Ishikawa (cell line): ENCODE measurements around the gene UBE4B.

Experiments used
- CEBPB ChIP-seq: IDR thresholded peaks from 2 replicates; pipeline ENCODE4 v1.6.1; 2012
- CREB1 ChIP-seq: IDR thresholded peaks from 2 replicates; pipeline ENCODE4 v1.6.1; 2012; ENCODE audit warnings: low read depth
- EGR1 ChIP-seq: IDR thresholded peaks from 2 replicates; pipeline ENCODE4 v1.6.1; 2012
- EP300 ChIP-seq: IDR thresholded peaks from 2 replicates; pipeline ENCODE4 v1.6.1; 2012; ENCODE audit warnings: borderline replicate concordance
- FOXM1 ChIP-seq: IDR thresholded peaks from 2 replicates; pipeline ENCODE4 v1.6.1; 2012; ENCODE audit warnings: low read depth, borderline replicate concordance
- MAX ChIP-seq: IDR thresholded peaks from 2 replicates; pipeline ENCODE4 v1.6.1; 2012
- NFIC ChIP-seq: IDR thresholded peaks from 2 replicates; pipeline ENCODE4 v1.6.1; 2012
- RAD21 ChIP-seq: IDR thresholded peaks from 2 replicates; pipeline ENCODE4 v1.6.1; 2012; ENCODE audit warnings: low read depth
- TAF1 ChIP-seq: IDR thresholded peaks from 2 replicates; pipeline ENCODE4 v1.6.1; 2012; ENCODE audit warnings: low read depth, mild to moderate bottlenecking
- TCF12 ChIP-seq: IDR thresholded peaks from 2 replicates; pipeline ENCODE4 v1.6.1; 2012; ENCODE audit warnings: low read depth
- TEAD4 ChIP-seq: IDR thresholded peaks from 2 replicates; pipeline ENCODE4 v1.6.1; 2012
- USF1 ChIP-seq: IDR thresholded peaks from 2 replicates; pipeline ENCODE4 v1.6.1; 2012
- YY1 ChIP-seq: IDR thresholded peaks from 2 replicates; pipeline ENCODE4 v1.6.1; 2012; ENCODE audit warnings: low read depth
- ZBTB7A ChIP-seq: IDR thresholded peaks from 2 replicates; pipeline ENCODE4 v1.6.1; 2012; ENCODE audit warnings: low read depth
- TF ChIP-seq, protein P1 (sequence below): IDR thresholded peaks from 2 replicates; pipeline ENCODE4 v1.6.1; 2012; ENCODE audit warnings: low read depth, mild to moderate bottlenecking

The UBE4B gene

GRCh38 chr1:10177876-10178275 lies 145.1 kb downstream of the UBE4B start:
- TF ChIP-seq YY1 (no peak), TCF12 (no peak), EGR1 (no peak), ZBTB7A (no peak), TAF1 (no peak), USF1 (no peak), CEBPB (no peak), RAD21 (no peak), MAX (no peak), NFIC (no peak), FOXM1 (no peak), TEAD4 (no peak), CREB1 (no peak), EP300 (no peak)
- TF ChIP-seq, protein P1, sequence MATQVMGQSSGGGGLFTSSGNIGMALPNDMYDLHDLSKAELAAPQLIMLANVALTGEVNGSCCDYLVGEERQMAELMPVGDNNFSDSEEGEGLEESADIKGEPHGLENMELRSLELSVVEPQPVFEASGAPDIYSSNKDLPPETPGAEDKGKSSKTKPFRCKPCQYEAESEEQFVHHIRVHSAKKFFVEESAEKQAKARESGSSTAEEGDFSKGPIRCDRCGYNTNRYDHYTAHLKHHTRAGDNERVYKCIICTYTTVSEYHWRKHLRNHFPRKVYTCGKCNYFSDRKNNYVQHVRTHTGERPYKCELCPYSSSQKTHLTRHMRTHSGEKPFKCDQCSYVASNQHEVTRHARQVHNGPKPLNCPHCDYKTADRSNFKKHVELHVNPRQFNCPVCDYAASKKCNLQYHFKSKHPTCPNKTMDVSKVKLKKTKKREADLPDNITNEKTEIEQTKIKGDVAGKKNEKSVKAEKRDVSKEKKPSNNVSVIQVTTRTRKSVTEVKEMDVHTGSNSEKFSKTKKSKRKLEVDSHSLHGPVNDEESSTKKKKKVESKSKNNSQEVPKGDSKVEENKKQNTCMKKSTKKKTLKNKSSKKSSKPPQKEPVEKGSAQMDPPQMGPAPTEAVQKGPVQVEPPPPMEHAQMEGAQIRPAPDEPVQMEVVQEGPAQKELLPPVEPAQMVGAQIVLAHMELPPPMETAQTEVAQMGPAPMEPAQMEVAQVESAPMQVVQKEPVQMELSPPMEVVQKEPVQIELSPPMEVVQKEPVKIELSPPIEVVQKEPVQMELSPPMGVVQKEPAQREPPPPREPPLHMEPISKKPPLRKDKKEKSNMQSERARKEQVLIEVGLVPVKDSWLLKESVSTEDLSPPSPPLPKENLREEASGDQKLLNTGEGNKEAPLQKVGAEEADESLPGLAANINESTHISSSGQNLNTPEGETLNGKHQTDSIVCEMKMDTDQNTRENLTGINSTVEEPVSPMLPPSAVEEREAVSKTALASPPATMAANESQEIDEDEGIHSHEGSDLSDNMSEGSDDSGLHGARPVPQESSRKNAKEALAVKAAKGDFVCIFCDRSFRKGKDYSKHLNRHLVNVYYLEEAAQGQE = no peak

DNA sequence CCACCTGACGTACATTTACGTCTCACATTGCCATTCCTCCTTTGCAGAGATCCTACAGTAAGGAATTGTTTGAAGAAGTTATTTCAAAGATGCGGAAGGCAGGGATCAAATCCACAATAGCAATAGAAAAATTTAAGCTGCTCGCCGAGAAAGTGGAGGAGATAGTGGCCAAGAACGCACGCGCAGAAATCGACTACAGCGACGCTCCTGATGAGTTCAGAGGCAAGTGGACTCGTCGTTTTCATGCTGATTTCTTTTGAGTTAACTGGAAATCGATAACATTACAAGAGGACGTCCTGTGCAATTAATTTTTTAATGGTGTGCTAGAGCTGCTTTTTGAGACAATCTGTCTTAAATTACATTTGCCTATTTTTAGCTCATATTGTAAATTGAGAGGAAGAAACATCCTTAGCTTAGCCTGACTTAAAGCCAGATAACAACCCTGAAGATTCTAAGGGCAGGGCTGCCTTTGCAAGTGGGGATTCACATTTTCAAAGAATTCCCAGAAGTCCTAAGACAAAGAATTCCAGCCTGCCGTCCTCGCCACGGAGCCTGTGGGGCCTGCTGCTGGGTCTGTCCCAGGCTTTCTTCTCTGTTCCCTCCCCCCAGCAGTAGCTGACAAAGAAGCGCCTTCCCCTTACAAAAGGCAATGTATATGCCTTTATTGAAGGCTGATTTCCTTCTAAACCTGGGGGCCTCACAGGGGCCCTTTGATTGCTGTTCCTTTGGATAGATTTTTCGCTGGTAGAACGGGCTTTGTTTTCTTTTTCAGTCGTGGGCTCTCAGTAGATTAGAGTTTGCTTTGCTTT lies 146.0 kb downstream of the UBE4B start:
- TF ChIP-seq TEAD4 (no peak), TAF1 (no peak), RAD21 (no peak), NFIC (no peak), TCF12 (no peak), ZBTB7A (no peak), YY1 (no peak)
- TF ChIP-seq, protein P1 = no peak

- TF ChIP-seq TAF1 (no peak), EGR1 (no peak), TCF12 (no peak), USF1 (no peak), CREB1 (no peak), FOXM1 (no peak)
- TF ChIP-seq, protein P1 = no peak
These were observed 146.8 kb downstream of the UBE4B start for GRCh38 chr1:10179406-10180091.

- TF ChIP-seq FOXM1 (no peak), RAD21 (no peak), NFIC (no peak)
These were observed 148.4 kb downstream of the UBE4B start for GRCh38 chr1:10181154-10181553.

GRCh38 chr1:10185759-10186158 lies 153.0 kb downstream of the UBE4B start:
- TF ChIP-seq RAD21 (no peak), CREB1 (no peak), EP300 (no peak), CEBPB (no peak), USF1 (no peak), TCF12 (no peak), ZBTB7A (no peak), YY1 (no peak)
